ENCODE results near the gene NCK2.

The NCK2 gene

GRCh38 chr2:105812180-105813044 is 67.7 kb downstream of the NCK2 start:
- no peak for DNase-seq (ENCODE audit: low read depth in 2 of 2)

- DNase-seq (ENCODE audit: low read depth in 2 of 2), result no peak
Measured at GRCh38 chr2:105813045-105813315, 68.3 kb downstream of the NCK2 start.

GRCh38 chr2:105813405-105813804 is 68.7 kb downstream of the NCK2 start:
- no peak for DNase-seq (ENCODE audit: low read depth in 2 of 2)

- DNase-seq (ENCODE audit: low read depth in 2 of 2), result no peak
Measured at GRCh38 chr2:105814291-105814940, 69.7 kb downstream of the NCK2 start.

GRCh38 chr2:105815401-105815800 is 70.7 kb downstream of the NCK2 start:
- no peak for DNase-seq (ENCODE audit: low read depth in 2 of 2)

- DNase-seq (ENCODE audit: low read depth in 2 of 2), result no peak
Measured at GRCh38 chr2:105820151-105820550, 75.4 kb downstream of the NCK2 start.

GRCh38 chr2:105820691-105821090 is 76.0 kb downstream of the NCK2 start:
- no peak for DNase-seq (ENCODE audit: low read depth in 2 of 2)

GRCh38 chr2:105821428-105822125 is 76.9 kb downstream of the NCK2 start:
- DNase-seq (ENCODE audit: low read depth in 2 of 2), result no peak

- DNase-seq (ENCODE audit: low read depth in 2 of 2), result no peak
Measured at GRCh38 chr2:105822186-105822585, 77.5 kb downstream of the NCK2 start.

GRCh38 chr2:105824446-105824845 is 79.7 kb downstream of the NCK2 start:
- no peak for DNase-seq (ENCODE audit: low read depth in 2 of 2)

GRCh38 chr2:105827351-105828096 is 82.8 kb downstream of the NCK2 start:
- no peak for DNase-seq (ENCODE audit: low read depth in 2 of 2)

GRCh38 chr2:105828558-105828957 is 83.8 kb downstream of the NCK2 start:
- no peak for DNase-seq (ENCODE audit: low read depth in 2 of 2)

GRCh38 chr2:105834931-105835330 is 90.2 kb downstream of the NCK2 start:
- no peak for DNase-seq (ENCODE audit: low read depth in 2 of 2)

GRCh38 chr2:105836341-105836740 is 91.6 kb downstream of the NCK2 start:
- DNase-seq (ENCODE audit: low read depth in 2 of 2), result no peak

GRCh38 chr2:105836840-105837692 is 92.4 kb downstream of the NCK2 start:
- DNase-seq (ENCODE audit: low read depth in 2 of 2), result no peak

GRCh38 chr2:105839793-105840192 is 95.1 kb downstream of the NCK2 start:
- no peak for DNase-seq (ENCODE audit: low read depth in 2 of 2)

GRCh38 chr2:105840933-105841332 is 96.2 kb downstream of the NCK2 start:
- DNase-seq (ENCODE audit: low read depth in 2 of 2), result no peak

- no peak for DNase-seq (ENCODE audit: low read depth in 2 of 2)
Measured at GRCh38 chr2:105841551-105841950, 96.8 kb downstream of the NCK2 start.

- no peak for DNase-seq (ENCODE audit: low read depth in 2 of 2)
Measured at GRCh38 chr2:105842555-105842954, 97.8 kb downstream of the NCK2 start.

GRCh38 chr2:105843476-105844374 is 99.0 kb downstream of the NCK2 start:
- no peak for DNase-seq (ENCODE audit: low read depth in 2 of 2)

Data from fibroblast of skin of left quadriceps (primary cell).